Fibroblast of upper back skin (primary cell): Measurements from ENCODE around the gene ZNF772.

ENCODE experiments used
- DNase-seq: peaks from one replicate; pipeline ENCODE4 v3.0.0-alpha.2; 2013

The ZNF772 gene

GRCh38 chr19:57435062-57435978, 42.0 kb downstream of the ZNF772 start, which contains the start of gene ZNF749:
ZNF749 (plus strand) TSS chr19:57435325; CDS start chr19:57435579, 254 bp downstream.
- DNase-seq = peak; percentile 98

GRCh38 chr19:57434386-57435061, 42.8 kb downstream of the ZNF772 start:
- no peak for DNase-seq

DNA sequence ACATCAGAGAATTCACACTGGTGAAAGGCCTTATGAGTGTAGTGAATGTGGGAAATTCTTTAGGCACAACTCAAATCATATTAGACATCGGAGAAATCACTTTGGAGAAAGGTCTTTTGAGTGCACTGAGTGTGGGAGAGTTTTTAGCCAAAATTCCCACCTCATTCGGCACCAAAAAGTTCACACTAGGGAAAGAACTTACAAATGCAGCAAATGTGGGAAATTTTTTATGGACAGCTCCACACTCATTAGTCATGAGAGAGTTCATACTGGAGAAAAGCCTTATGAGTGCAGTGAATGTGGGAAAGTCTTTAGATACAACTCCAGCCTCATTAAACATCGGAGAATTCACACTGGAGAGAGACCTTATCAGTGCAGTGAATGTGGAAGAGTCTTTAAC, 56.3 kb downstream of the ZNF772 start:
- DNase-seq = no peak

DNA sequence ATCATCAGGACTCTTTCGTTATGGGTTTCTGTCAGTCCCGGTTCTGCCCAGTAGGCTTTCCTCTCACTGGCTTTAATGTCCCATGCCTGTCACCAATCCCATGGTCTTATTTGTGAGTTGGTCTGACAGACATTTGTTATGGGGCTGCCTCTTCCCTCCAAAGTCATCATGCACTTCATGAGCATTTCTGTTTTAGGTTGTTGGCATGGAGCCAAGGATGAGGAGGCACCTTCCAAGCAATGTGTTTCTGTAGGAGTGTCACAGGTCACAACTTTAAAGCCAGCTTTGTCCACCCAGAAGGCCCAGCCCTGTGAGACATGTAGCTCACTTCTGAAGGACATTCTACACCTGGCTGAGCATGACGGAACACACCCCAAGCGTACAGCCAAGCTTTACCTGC, 57.9 kb downstream of the ZNF772 start:
- DNase-seq = no peak
